Measurements from ENCODE around the gene IMP3.
"Not testable (repeated sequence)": the region's sequence is repeated elsewhere in the genome, so short reads cannot be mapped to it uniquely, and the experiment has no call there.

IMP3 gene

GRCh38 chr15:75683646-75684312, 43.8 kb upstream of the IMP3 start:
- H2BK120ac ChIP-seq (ENCODE audit: low read depth, low read length); H2AFZ ChIP-seq (ENCODE audit: low read depth, low read length); H3K23ac ChIP-seq (ENCODE audit: low read length in 2 of 2); H2BK15ac ChIP-seq (ENCODE audit: low read depth, poor library complexity, severe bottlenecking); H3K27me3 ChIP-seq (ENCODE audit: control insufficient read depth in 1 of 2, insufficient read depth in 1 of 2, low read length in 2 of 2); H4K8ac ChIP-seq (ENCODE audit: low read length); H3K79me1 ChIP-seq (replicated peaks; ENCODE audit: low read length, poor library complexity, severe bottlenecking); H3K18ac ChIP-seq (ENCODE audit: low read depth in 1 of 2, low read length in 2 of 2); H3K14ac ChIP-seq (ENCODE audit: low read length in 2 of 2); H2AK5ac ChIP-seq (ENCODE audit: low read length, severe bottlenecking); H3K9me3 ChIP-seq (ENCODE audit: control insufficient read depth, low read length); H4K91ac ChIP-seq (ENCODE audit: low read length); H3K27ac ChIP-seq (ENCODE audit: low read length, poor library complexity, severe bottlenecking); H2BK5ac ChIP-seq (ENCODE audit: low read depth, low read length, poor library complexity, severe bottlenecking); H3K4me3 ChIP-seq (ENCODE audit: insufficient read depth in 1 of 2, low read depth in 1 of 2, low read length in 2 of 2); H3K4ac ChIP-seq (ENCODE audit: low read depth in 1 of 2, low read length in 2 of 2); H3K9ac ChIP-seq (ENCODE audit: low read length); H3K4me2 ChIP-seq (ENCODE audit: low read length, poor library complexity, severe bottlenecking): not testable (repeated sequence)
- Histone ChIP-seq H2BK12ac (ENCODE audit: low read length in 2 of 2) (peak overlapping the region in 1 of 2 experiments; percentile 17), H3K36me3 (ENCODE audit: control insufficient read depth in 1 of 2, insufficient read depth in 2 of 2, low read depth in 1 of 2, low read length in 2 of 2) (peaks cover 40 to 52% of the 10 kb centered on the region in 2 experiments), H3K4me1 (ENCODE audit: control insufficient read depth, insufficient read depth, low read depth, low read length) (peaks cover 10% of the 10 kb centered on the region)
- 25% methylated on average over 14 of the region's 14 CpGs for WGBS
- DNase-seq = peak; percentile 74

DNA sequence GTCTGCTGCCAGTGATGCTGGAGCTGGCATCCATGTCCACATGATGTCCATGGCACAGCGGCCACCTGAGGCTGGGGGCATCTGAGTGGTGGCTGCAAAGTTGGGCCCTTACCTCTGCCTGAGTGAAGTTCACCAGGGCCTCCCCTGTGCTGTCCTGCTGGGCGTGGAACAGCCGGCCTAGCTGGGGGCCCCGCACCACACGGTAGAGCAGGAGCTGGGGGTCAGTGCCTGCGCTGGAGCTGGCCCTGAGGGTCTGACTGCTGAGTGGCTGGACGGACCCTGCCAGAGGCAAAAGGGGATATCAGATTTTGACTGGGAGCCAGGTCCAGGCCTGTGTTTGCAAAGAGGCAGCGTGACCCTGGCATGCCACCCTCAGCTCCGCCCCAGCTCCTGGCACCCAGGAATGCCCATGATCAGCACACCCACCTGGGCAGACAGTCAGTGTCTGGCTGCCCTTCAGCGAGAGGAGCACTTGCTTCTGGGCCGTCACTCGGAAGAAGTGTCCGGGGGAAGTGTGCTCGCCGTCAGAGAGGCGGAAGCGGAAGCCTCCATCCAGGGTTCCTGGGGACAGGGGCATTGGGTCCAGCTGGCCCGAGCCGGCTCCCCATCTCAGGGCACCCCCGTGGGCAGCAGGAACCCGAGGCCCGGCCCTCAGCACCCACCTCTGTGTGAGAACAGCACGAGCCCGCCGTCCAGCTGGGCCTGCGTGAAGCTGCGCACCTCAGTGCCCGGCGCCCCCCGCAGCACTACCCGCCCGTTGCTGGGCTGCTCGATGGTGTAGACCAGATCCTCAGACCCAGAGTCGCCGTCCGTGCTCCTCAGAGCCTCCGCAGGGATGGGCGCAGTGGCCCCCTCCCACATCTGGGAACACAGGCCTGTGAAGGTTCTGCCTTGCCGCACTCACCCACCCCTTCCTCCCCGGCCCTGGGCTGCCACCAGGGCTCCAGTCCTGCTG, 42.4 kb upstream of the IMP3 start:
- Histone ChIP-seq H3K4ac (ENCODE audit: low read depth in 1 of 2, low read length in 2 of 2) (no peak overlapping the region), H3K9ac (ENCODE audit: low read length) (no peak overlapping the region), H3K14ac (ENCODE audit: low read length in 2 of 2) (no peak overlapping the region), H3K27ac (ENCODE audit: low read length, poor library complexity, severe bottlenecking) (no peak overlapping the region), H3K27me3 (ENCODE audit: control insufficient read depth in 1 of 2, insufficient read depth in 1 of 2, low read length in 2 of 2) (no peaks in the 10 kb centered on the region), H2BK12ac (ENCODE audit: low read length in 2 of 2) (peak overlapping the region in 1 of 2 experiments; percentile 19), H3K4me2 (ENCODE audit: low read length, poor library complexity, severe bottlenecking) (no peak overlapping the region), H2BK15ac (ENCODE audit: low read depth, poor library complexity, severe bottlenecking) (no peak overlapping the region), H3K36me3 (ENCODE audit: control insufficient read depth in 1 of 2, insufficient read depth in 2 of 2, low read depth in 1 of 2, low read length in 2 of 2) (peaks cover 28 to 44% of the 10 kb centered on the region in 2 experiments), H2AK5ac (ENCODE audit: low read length, severe bottlenecking) (no peak overlapping the region), H4K8ac (ENCODE audit: low read length) (peak overlapping the region; percentile 4), H3K18ac (ENCODE audit: low read depth in 1 of 2, low read length in 2 of 2) (no peak overlapping the region), H3K23ac (ENCODE audit: low read length in 2 of 2) (no peak overlapping the region), H3K4me1 (ENCODE audit: control insufficient read depth, insufficient read depth, low read depth, low read length) (peaks cover 10% of the 10 kb centered on the region), H3K4me3 (ENCODE audit: insufficient read depth in 1 of 2, low read depth in 1 of 2, low read length in 2 of 2) (no peak overlapping the region), H2AFZ (ENCODE audit: low read depth, low read length) (no peak overlapping the region), H2BK5ac (ENCODE audit: low read depth, low read length, poor library complexity, severe bottlenecking) (no peak overlapping the region), H3K9me3 (ENCODE audit: control insufficient read depth, low read length) (no peaks in the 10 kb centered on the region), H4K91ac (ENCODE audit: low read length) (peak overlapping the region; percentile 72), H3K79me1 (replicated peaks; ENCODE audit: low read length, poor library complexity, severe bottlenecking) (peaks cover 3% of the 10 kb centered on the region), H2BK120ac (ENCODE audit: low read depth, low read length) (no peak overlapping the region)
- DNase-seq = no peak
- WGBS = 96% methylated on average over 40 of the region's 40 CpGs

DNA sequence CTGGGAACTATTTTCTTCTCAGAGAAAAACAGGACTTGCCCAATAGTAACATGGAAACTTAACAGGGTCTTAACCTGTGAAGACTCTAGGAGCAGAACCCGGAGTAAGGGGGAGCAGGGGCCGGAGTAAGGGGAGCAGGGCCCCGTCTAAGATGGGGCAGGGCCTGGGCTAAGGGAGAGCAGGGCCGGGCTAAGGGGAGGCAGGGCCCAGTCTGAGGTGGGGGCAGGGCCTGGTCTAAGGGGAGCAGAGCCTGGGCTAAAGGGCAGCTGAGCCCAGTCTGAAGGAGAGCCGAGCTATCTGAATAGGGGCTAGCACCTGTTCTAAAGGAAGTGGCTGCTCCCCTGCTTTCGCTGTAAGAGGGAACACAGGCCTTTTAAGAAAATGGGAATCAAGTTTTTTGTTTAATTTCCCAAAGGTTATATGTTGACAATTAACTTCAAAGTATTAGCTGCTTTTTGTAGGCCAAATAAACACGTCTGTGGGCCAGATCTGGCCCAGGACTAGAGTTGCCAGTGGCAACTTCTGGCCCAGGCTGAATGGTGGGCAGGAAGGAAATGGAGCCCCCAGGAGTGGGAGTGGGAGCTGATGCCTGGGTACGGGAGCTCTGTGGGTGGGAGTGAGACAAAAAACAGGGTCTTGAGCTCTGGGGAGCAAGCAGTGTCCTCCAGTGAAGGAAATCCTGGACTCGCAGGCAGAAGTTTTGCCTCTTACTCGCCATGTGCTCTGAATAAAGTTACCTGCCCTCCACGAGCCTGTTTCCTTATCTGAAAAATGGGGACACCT, 40.2 kb upstream of the IMP3 start:
- H2BK5ac ChIP-seq (ENCODE audit: low read depth, low read length, poor library complexity, severe bottlenecking) = no peak overlapping the region
- H3K9me3 ChIP-seq (ENCODE audit: control insufficient read depth, low read length) = no peaks in the 10 kb centered on the region
- no peak overlapping the region for H3K23ac ChIP-seq (ENCODE audit: low read length in 2 of 2)
- no peak overlapping the region for H2BK12ac ChIP-seq (ENCODE audit: low read length in 2 of 2)
- no peak overlapping the region for H3K18ac ChIP-seq (ENCODE audit: low read depth in 1 of 2, low read length in 2 of 2)
- WGBS = 81% methylated on average over 10 of the region's 11 CpGs
- H2BK15ac ChIP-seq (ENCODE audit: low read depth, poor library complexity, severe bottlenecking) = no peak overlapping the region
- no peak overlapping the region for H3K9ac ChIP-seq (ENCODE audit: low read length)
- no peak overlapping the region for H2BK120ac ChIP-seq (ENCODE audit: low read depth, low read length)
- no peak overlapping the region for H3K4me3 ChIP-seq (ENCODE audit: insufficient read depth in 1 of 2, low read depth in 1 of 2, low read length in 2 of 2)
- peaks cover 14% of the 10 kb centered on the region for H3K79me1 ChIP-seq (replicated peaks; ENCODE audit: low read length, poor library complexity, severe bottlenecking)
- H4K91ac ChIP-seq (ENCODE audit: low read length) = no peak overlapping the region
- H3K4me1 ChIP-seq (ENCODE audit: control insufficient read depth, insufficient read depth, low read depth, low read length) = peaks cover 7% of the 10 kb centered on the region
- H3K36me3 ChIP-seq (ENCODE audit: control insufficient read depth in 1 of 2, insufficient read depth in 2 of 2, low read depth in 1 of 2, low read length in 2 of 2) = peaks cover 30 to 59% of the 10 kb centered on the region in 2 experiments
- no peak overlapping the region for H3K4me2 ChIP-seq (ENCODE audit: low read length, poor library complexity, severe bottlenecking)
- H3K27me3 ChIP-seq (ENCODE audit: control insufficient read depth in 1 of 2, insufficient read depth in 1 of 2, low read length in 2 of 2) = no peaks in the 10 kb centered on the region
- no peak overlapping the region for H2AFZ ChIP-seq (ENCODE audit: low read depth, low read length)
- no peak overlapping the region for H3K14ac ChIP-seq (ENCODE audit: low read length in 2 of 2)
- H3K27ac ChIP-seq (ENCODE audit: low read length, poor library complexity, severe bottlenecking) = no peak overlapping the region
- DNase-seq = no peak
- no peak overlapping the region for H4K8ac ChIP-seq (ENCODE audit: low read length)
- H2AK5ac ChIP-seq (ENCODE audit: low read length, severe bottlenecking) = no peak overlapping the region
- H3K4ac ChIP-seq (ENCODE audit: low read depth in 1 of 2, low read length in 2 of 2) = no peak overlapping the region
